GM18507 (cell line): ENCODE measurements around the gene AOPEP.

ENCODE experiments used
- DNase-seq: peaks from one replicate; pipeline ENCODE4 v3.0.0; 2011; ENCODE audit warnings: low read depth; ENCODE audit not compliant: insufficient read length; ENCODE audit errors: extremely low spot score
- FAIRE-seq: peaks from 2 replicates; lab custom pipeline; 2011; peaks lifted over from hg19 to GRCh38; lab: Jason Lieb, UNC

The AOPEP gene

DNA sequence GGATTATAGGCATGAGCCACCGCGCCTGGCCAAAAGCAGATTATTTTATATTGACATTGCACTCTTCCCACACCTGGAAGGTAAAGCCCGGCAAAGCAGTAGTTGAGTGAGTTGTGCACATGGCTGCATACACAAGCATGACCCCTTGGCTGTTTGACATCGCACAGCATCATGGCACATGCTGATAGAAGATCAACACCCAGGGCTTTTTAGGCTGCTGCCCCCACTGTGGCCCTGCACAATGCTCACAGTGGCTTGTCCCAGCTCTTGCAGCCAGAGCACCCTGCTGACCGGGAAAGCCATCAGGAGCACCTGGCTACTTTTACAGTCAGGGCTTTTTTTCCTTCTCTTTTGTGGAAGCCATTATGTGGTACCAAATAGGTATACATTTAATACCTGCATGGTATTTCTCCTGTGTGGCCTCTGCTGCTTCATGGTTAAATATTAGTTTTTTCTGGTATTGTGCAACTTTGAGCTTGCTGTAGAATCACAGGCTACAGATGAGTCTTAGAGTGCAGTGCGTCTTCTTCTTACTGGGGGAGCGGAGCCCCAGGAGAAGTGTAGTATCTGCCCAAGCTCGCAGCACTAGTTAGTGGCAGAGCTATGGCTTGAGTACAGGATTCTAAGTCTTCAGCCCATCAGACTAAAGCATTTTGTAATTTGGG lies 264.5 kb downstream of the AOPEP start:
- FAIRE-seq (no peak), DNase-seq (no peak)

DNA sequence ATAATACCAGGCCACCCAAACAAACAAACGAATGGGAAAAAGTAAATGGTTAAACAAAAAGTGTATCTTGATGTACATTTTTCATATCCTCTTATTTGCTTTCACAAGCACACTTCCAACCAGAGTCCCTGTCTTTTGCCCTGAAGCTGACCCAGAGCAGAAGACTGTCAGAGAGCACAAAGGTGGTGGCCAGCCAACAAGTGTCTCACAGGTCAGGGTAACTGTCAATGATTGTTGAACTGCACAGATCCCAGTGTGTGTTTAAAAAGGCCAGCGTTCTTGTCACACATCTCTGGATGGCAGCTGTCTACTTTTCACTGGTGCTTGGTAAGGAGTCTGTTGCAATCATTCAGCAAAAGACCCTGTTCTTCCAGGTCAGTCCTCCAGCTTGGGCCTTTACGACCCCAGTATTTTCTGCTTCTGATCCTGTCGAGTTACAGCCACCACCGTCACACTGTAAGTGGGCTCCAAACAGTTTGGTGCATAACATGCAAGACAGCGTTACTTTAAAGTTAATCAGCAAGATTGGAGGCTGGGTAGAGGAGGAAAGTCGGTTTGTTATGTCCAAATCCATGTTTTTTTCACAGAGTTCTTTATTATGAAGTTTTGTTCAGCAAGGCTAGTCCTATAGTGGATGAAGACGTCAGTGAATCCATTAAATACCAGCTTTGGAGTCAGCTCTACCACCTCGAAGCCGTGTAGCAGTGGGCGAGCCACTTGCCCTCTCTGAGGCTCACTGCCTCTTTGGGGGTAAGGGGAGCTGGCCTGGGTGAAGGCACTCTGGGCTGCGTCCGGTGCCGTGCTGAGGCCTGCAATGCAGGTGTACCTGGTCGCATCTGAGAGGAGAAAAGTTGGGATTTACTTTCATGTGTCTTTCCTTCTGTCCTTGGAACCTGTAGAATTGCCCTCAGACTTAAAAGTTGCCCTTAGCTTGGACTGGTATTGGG lies 265.7 kb downstream of the AOPEP start:
- DNase-seq (no peak), FAIRE-seq (no peak)

DNA sequence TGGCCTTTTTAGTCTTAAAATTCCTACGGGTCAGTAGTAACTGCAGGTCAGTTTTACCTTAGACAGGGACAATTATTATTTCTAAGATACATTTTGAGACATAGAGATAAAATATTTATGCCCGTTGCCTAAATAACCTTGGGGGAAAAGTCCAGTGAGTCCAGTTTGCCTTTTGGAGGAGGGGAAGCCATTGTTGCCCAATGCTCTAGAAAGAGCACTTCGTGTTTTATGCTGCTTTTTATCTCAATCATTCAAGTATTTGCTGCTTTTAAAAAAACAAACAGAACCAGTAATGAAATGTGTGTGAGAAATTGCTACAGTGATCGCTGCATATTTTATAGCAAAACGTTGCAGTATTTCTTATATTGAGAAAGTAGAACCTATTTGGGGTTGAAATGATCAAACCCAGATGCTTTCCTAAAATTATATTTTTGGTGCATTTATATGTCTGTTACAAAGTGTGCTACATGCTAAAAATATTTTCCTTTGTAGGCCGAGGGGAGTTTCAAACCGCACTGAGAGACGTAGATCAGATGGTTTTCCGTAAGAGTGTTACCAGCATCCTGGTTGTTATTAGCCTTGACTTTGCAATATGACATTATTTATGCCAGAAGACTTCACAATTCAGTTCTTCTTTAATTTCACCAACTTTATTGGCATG lies 266.8 kb downstream of the AOPEP start:
- no peak for FAIRE-seq
- no peak for DNase-seq

DNA sequence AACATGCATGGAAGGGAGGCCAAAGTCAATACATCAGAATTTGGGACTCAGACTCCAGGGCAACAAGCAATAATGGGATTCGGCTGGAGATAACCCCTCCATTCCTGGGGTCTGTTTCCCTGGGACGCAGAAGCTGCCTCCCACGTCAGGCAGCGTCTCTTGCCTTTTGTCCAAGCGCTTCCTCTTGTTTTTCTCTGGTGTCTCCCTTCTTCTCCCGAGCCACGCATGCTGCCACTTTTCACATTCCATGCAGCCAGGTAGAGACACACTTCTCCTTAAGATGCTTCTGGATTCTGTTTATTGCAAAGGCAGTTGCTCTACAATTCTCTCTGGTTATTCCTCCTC lies 267.3 kb downstream of the AOPEP start:
- DNase-seq (no peak), FAIRE-seq (no peak)

DNA sequence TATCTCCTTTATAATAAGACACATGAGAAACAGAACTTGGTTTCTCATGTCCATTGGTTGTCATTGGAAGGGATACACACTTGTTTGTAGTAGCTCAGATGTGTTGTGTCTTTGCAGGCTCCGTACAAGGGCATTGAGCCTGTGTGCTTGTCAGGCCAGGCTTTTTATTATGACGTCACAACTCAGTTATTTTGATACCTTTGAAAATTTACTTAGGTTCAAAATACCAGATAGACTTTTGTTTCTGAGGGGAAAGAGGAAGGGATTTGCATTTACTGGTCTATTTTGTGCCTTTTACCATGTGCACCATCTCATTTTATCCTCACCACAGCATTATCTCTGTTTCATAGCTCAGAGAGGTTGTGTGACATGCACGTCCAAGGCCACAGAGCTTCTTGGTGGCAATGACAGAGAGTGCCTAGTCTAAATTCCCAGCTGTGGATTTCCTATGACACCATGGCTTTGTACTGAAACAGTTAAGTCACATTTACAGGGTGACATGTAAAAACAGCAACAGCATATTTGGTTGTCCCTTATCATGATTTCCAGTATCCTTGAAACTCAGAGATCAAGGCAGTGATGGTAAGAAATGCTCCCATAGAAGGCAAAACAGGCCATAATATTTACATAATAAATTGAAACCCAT lies 268.7 kb downstream of the AOPEP start:
- DNase-seq (no peak), FAIRE-seq (no peak)

DNA sequence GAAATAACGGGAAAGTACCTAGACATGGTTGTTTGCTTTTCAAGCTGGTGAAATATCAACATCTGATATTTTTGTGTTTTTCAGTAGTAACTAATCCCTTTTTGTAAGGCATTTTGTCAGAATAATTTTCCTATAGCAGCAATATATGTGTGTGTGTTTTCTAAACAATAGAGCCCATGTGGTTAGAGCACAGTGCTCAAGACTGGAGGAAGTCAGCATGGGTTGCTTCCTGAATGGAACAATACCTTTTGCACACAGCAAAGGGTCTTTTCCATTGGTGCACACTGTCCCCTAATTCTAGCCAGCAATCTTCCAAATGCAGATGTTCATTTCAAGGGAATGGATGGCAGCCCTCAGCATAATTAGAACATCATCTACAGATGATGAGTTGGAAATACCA lies 270.1 kb downstream of the AOPEP start:
- FAIRE-seq (no peak), DNase-seq (no peak)

DNA sequence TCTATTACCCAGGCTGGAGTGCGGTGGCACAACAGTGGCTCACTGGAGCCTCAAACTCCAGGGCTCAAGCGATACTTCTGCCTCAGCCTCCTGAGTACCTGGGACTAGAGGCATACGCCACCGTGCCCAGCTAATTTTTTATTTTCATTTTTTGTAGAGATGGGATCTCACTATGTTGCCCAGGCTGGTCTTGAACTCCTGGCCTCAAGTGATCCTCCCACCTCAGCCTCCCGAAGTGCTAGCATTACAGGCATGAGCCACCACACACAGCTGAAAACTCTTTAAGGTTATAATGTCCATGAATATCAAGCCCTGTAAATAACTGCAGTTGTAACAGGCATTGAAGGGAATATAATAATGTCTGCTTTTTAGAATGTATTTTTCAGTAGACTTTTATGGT lies 271.2 kb downstream of the AOPEP start:
- DNase-seq = no peak
- FAIRE-seq = no peak

DNA sequence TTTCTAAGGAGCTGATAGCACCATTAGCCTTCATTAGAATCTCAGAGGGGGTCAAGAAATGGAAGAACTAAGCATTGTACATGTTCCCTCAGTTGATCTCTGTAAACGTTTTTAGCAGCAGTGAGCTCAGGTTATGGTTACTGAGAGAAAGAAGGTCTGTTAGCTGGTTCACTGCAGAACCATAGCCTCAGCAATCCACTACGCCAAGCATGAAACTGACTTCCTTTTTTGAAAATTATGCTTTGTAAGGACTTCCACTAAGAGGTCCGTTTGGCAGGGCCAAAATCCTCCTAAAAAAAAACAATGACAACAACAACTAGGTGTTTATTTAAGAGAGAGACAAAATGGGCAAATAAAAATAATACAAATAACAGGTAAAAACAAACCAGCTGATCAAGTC lies 273.3 kb downstream of the AOPEP start:
- FAIRE-seq (no peak), DNase-seq (no peak)

DNA sequence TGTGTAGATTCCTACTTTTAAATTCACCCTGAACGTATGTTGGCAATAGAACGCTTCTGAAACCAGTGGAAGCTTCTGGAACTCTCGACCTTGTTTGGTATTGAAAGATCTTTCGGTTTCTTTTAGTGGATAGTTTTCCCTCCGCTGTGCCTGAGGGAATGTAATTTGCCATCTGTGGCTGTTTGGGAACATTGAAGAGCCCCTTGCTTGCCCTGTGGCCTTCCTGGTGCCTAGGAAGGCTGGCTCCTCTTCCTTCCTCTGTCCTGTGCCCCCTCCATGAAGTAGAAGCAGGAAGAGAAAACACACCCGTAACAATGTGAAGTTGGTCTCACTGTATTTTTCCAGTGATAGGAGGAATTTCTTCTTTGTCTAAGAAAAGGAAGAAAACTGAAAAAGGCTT lies 274.3 kb downstream of the AOPEP start:
- no peak for DNase-seq
- no peak for FAIRE-seq

DNA sequence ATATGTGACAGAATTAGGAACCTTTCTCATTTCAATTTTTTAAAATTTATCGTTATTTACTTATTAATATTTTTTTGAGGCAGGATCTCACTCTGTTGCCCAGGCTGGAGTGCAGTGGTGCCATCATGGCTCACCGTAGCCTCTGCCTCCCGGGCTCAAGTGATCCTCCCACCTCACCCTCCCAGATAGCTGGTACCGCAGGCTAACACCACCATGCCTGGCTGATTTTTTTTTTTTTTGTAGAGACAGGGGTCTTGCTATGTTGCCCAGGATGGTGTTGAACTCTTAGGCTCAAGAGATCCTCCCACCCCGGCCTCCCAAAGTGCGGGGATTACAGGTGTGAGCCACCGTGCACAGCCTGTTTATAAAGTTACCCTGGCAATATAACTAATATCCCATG lies 275.2 kb downstream of the AOPEP start:
- no peak for DNase-seq
- no peak for FAIRE-seq

DNA sequence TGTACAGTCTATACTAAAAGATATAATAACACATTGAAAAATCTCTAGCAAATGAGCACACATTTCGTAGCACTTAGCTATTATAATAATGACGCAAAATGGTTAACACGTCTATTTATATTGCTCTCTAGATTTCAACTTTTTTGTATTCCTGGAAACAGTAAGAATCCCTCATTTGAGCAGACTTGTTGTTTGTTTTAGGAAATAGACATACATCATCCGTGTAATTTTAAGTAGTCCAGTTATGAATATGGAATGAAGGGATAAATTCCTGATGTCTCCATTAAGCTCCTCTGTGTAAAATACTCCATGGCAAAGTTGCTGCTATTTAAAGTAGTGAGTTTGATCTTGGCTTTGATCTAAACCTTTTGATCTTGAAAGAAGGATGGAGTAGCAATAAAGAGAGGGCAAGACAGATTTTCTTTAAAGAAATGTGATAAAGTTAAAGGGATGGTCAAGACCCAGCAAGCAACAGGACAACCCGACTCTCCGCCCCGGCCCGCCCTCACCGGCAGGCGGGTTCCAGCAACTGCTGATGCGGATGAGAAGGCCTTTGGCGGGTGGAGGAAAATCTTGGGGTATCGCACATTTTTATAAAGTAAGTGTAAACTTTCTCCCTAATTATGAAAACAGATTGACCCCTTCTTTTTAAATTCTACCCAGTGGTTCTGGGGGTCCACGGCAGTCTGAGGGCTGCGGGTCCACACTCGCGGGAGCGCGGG lies 277.4 kb downstream of the AOPEP start:
- DNase-seq (no peak), FAIRE-seq (no peak)

DNA sequence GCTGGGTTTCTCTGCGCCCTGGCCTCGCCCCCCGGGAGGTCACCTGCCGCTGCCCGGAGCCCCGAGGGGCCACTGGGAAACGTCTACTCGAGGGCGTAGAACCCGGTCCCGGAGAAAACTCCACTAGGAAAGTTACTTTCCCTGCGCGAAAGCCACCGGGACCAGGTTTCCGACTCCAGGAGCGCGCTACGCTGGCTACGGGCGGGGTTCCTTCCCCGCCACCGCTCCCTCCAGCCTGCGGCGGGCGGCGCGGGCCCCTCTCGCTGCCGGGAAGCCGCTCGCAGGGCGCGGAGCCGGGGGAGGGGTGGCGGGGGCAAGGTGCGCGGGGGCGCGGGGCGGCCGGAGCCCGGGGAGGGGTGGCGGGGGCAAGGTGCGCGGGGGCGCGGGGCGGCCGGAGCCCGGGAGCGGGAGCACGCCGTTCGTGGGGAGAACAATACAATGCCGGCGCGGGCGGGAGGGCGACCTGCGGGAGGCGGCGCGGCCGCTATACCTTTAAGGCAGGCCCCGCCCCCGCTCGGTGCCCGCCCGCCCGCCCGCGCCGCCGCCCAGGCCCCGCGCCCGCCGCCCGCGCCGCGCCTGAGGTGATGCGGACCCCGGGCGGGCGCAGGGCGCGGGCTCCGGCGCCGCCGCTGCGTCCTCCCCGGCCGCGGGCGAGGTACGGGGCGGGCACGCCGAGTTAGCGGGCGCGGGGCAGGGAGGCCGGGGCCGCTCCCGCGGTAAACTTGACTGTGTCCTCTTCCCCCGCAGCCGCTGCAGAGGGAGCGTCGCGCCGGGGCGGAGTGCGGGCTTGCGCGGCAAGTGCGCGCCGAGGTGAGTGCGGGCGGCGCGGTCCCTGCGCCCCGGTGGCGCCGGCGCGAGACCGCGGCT lies 278.1 kb downstream of the AOPEP start:
- no peak for FAIRE-seq
- DNase-seq = peak; percentile 42

DNA sequence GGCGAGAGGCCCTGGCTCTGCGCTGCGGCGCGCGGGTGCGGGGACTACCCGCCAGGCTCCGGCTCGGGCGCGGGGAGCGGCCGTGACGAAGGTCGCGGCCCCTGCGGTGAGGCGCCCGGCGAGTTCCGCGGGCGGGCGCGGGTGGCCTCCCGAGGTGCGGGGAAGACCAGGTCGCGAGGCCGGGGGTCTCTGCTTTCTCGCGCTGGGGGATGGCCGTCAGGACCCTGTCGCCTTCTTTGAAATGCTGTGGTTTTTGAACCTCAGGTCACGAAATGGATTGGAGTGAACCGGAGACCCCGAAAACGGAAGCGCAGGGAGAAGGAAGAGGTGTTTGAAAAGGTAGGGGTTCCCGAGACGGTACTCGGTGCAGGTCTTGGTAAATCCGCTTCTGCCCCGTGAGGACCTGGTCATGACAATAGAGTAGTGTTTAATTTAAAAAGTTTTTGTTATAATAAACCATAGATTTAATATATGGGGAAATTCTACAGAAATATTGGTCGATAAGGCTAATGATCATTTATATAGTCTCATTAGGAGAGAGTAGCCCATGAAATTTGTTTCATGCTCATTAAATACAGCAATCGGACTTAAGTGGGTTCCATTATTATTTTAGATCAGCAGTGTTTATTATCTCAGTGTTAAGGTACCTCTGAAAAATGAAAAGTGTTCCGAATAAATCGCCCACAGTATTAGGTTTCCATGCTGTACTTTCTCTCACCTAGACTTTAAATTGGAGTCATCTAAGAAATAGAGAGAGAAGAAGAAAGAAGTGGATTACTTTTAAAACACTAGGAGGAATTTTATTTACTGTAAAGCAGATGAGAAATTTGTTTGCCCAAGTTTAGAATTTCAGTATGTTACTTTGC lies 279.0 kb downstream of the AOPEP start:
- no peak for FAIRE-seq
- no peak for DNase-seq

DNA sequence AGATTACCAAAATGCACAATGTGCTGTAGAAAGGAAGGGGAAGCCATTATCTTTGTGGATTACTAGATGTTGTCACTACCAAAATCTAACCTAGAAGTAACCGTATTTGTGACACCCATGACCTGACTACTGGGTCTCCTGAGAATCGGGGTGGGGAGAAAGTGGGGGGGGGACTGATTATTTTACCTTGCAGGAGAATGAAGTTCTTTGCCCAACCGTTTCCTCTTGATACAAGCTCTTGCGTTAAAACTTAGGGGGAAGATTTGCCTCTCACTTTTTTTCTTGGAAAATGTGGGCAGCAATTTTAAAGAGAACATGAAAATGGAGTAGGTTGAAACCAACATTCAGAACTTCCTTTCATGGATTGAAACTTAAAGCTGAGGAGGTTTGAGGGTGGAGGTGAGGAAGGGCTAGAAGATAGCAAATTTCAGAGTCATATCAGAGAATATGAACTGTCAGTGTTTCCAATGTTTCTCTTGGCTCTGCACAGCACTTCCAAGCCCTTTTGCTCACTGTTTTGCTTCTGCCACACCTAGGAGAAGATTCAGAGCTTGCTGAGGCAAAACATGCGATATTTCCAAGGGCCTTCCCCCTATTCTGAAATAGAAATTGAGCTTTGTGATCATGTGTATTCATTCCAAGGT lies 280.8 kb downstream of the AOPEP start:
- DNase-seq (no peak), FAIRE-seq (no peak)

DNA sequence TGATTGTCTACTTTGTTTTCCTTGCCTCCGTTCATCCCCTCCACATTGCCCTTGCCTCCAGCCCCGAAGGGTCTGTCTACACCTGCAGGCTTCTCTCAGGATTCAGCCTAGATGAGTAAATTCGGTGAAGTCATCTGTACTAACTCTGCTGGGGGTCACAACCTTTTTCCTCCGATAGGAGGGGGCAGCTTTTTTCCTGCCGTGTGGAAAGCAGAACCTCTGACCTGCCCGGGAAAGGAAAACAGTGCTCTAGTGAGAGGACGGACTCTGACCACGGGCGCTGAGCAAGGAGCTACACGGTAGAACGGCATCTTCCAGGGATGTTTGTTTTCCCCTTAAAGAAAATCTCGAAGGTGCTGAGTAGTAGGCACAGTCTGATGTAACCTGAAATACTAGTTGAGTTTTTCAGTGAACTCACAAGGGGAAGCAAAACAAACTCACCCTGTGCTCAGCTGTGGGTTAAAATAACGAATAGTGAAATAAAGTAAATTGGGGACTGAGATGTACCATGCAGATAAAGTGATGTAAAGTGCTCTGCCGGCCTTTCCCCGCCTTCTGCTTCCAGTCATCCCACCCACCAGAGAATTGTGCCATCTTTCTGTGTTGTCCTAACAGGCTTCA lies 281.8 kb downstream of the AOPEP start:
- DNase-seq (no peak), FAIRE-seq (no peak)

DNA sequence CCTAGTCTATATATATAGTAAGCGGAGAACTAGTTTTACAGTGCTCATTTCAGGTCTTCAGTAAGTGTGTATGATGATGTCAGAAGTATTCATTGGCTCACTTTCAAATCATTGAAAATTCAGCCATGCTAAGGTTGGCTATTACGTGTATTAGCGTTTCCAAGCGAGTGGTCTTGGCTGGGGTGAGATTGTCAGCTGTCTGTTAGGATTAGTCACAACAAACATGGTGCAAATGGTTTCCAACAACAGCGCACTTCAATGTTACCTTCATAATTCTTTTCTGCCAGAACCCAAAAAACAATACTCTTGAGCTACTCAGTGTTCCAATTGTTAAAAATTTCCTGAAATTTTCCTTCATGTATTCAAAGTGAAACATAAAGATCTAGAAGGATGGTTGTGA lies 283.0 kb downstream of the AOPEP start:
- no peak for DNase-seq
- FAIRE-seq = no peak

DNA sequence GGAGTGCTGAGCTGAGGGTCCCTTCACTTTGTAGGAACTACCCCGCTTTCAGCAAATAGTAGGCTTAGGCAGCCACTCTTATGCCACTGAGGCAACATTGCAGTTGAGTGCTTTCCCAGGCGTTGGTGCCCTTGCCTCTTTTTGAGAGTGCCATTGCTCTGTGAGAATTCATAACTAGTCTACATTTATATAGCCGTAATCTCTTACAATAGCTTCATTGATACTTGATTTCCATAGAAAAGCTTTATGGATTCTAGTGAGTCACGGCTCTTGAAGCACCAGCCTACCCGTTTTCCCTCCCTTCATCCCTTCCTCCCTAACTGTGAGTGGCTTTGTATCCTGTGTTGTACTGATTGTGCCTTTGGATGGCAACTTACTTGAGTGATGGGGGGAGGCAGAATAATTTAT lies 283.9 kb downstream of the AOPEP start:
- FAIRE-seq = no peak
- DNase-seq = no peak
